HUES48 (cell line): Measurements from ENCODE around the gene COG8.

Experiments
- H3K27ac ChIP-seq: one replicate; pipeline ENCODE4 v1.7.0; 2013; ENCODE audit warnings: low read depth, low read length, inconsistent platforms
- H3K27me3 ChIP-seq: 2 replicates; pipeline ENCODE4 v1.6.1; 2013; ENCODE audit warnings: mild to moderate bottlenecking, low read length; ENCODE audit not compliant: control insufficient read depth, insufficient read depth
- H3K36me3 ChIP-seq: 2 replicates; pipeline ENCODE4 v1.6.1; 2013; ENCODE audit warnings: low read length; ENCODE audit not compliant: control insufficient read depth, insufficient read depth
- H3K4me1 ChIP-seq: 2 replicates; pipeline ENCODE4 v1.6.1; 2013; ENCODE audit warnings: mild to moderate bottlenecking, low read length; ENCODE audit not compliant: control insufficient read depth, insufficient read depth
- H3K4me3 ChIP-seq: 2 replicates; pipeline ENCODE4 v1.5.1; 2013; ENCODE audit warnings: mild to moderate bottlenecking, low read depth, low read length
- H3K9ac ChIP-seq: 2 replicates; pipeline ENCODE4 v1.6.1; 2013; ENCODE audit warnings: mild to moderate bottlenecking, low read depth, low read length, moderate library complexity
- H3K9me3 ChIP-seq: 2 replicates; pipeline ENCODE4 v1.6.1; 2013; ENCODE audit warnings: low read length; ENCODE audit not compliant: control insufficient read depth, insufficient read depth

COG8 gene

GRCh38 chr16:69319381-69319780, 20.0 kb downstream of the COG8 start:
- Histone ChIP-seq H3K36me3 (peaks cover 92% of the 10 kb centered on the region), H3K9ac (no peak overlapping the region), H3K4me1 (no peaks in the 10 kb centered on the region), H3K9me3 (no peaks in the 10 kb centered on the region), H3K27ac (no peak overlapping the region), H3K4me3 (no peak overlapping the region), H3K27me3 (no peaks in the 10 kb centered on the region)

- H3K4me1 ChIP-seq: no peaks in the 10 kb centered on the region
- no peak overlapping the region for H3K4me3 ChIP-seq
- H3K9me3 ChIP-seq: no peaks in the 10 kb centered on the region
- no peaks in the 10 kb centered on the region for H3K27me3 ChIP-seq
- H3K36me3 ChIP-seq: peaks cover 89% of the 10 kb centered on the region
- H3K9ac ChIP-seq: no peak overlapping the region
- no peak overlapping the region for H3K27ac ChIP-seq
These were observed 20.5 kb downstream of the COG8 start for GRCh38 chr16:69318911-69319289.

GRCh38 chr16:69318177-69318910, 21.0 kb downstream of the COG8 start:
- Histone ChIP-seq H3K36me3 (peaks cover 88% of the 10 kb centered on the region), H3K27ac (no peak overlapping the region)

GRCh38 chr16:69316595-69317034, 22.7 kb downstream of the COG8 start:
- 0 out of 2 replicates have a peak, but pooled peaks cover 3% of the 10 kb centered on the region for H3K4me1 ChIP-seq
- no peak overlapping the region for H3K9ac ChIP-seq
- no peaks in the 10 kb centered on the region for H3K27me3 ChIP-seq
- H3K9me3 ChIP-seq: no peaks in the 10 kb centered on the region
- H3K36me3 ChIP-seq: peaks cover 75% of the 10 kb centered on the region
- no peak overlapping the region for H3K4me3 ChIP-seq
- no peak overlapping the region for H3K27ac ChIP-seq

More at GRCh38 chr16:69318177-69318910, 21.0 kb downstream of the COG8 start:
- Histone ChIP-seq H3K27me3 (no peaks in the 10 kb centered on the region), H3K4me1 (no peaks in the 10 kb centered on the region), H3K9me3 (no peaks in the 10 kb centered on the region), H3K4me3 (no peak overlapping the region), H3K9ac (no peak overlapping the region)

GRCh38 chr16:69315486-69316311, 23.7 kb downstream of the COG8 start:
- H3K9me3 ChIP-seq: no peaks in the 10 kb centered on the region
- peaks cover 66% of the 10 kb centered on the region for H3K36me3 ChIP-seq
- H3K27ac ChIP-seq: no peak overlapping the region
- no peaks in the 10 kb centered on the region for H3K27me3 ChIP-seq
- H3K4me3 ChIP-seq: no peak overlapping the region
- H3K9ac ChIP-seq: no peak overlapping the region
- peaks cover 3% of the 10 kb centered on the region; the same call in 1 of the 2 replicates for H3K4me1 ChIP-seq

GRCh38 chr16:69314534-69314933, 24.8 kb downstream of the COG8 start:
- Histone ChIP-seq H3K27me3 (no peaks in the 10 kb centered on the region), H3K9ac (no peak overlapping the region), H3K27ac (no peak overlapping the region), H3K9me3 (no peaks in the 10 kb centered on the region), H3K4me1 (peaks cover 3% of the 10 kb centered on the region; the same call in 1 of the 2 replicates), H3K4me3 (no peak overlapping the region), H3K36me3 (peaks cover 55% of the 10 kb centered on the region)

- Histone ChIP-seq H3K27ac (no peak overlapping the region), H3K4me1 (peaks cover 3% of the 10 kb centered on the region; the same call in 1 of the 2 replicates), H3K4me3 (no peak overlapping the region), H3K36me3 (peaks cover 44% of the 10 kb centered on the region), H3K9me3 (no peaks in the 10 kb centered on the region), H3K9ac (no peak overlapping the region), H3K27me3 (no peaks in the 10 kb centered on the region)
These were observed 25.9 kb downstream of the COG8 start for GRCh38 chr16:69313469-69313868.

GRCh38 chr16:69311533-69312387, 27.6 kb downstream of the COG8 start:
- H3K4me1 ChIP-seq: peaks cover 3% of the 10 kb centered on the region; the same call in 1 of the 2 replicates
- peak overlapping the region; percentile 65 for H3K27ac ChIP-seq
- peaks cover 32% of the 10 kb centered on the region for H3K36me3 ChIP-seq
- H3K9me3 ChIP-seq: no peaks in the 10 kb centered on the region
- no peaks in the 10 kb centered on the region for H3K27me3 ChIP-seq
- peak overlapping the region; percentile 72 for H3K9ac ChIP-seq
- H3K4me3 ChIP-seq: peak overlapping the region; percentile 61

- no peaks in the 10 kb centered on the region for H3K9me3 ChIP-seq
- peak within 1 kb of the TSS; percentile 65 for H3K27ac ChIP-seq
- no peaks in the 10 kb centered on the region for H3K27me3 ChIP-seq
These were observed 28.5 kb downstream of the COG8 start, which contains the start of gene VPS4A for GRCh38 chr16:69310653-69311532. VPS4A (plus strand) TSS chr16:69311350; CDS start chr16:69311512, 162 bp downstream.

GRCh38 chr16:69309316-69309715, 30.0 kb downstream of the COG8 start:
- Histone ChIP-seq H3K9me3 (no peaks in the 10 kb centered on the region), H3K27ac (no peak overlapping the region), H3K9ac (no peak overlapping the region), H3K4me3 (no peak overlapping the region), H3K4me1 (peaks cover 3% of the 10 kb centered on the region; the same call in 1 of the 2 replicates), H3K36me3 (0 out of 2 replicates have a peak, but pooled peaks cover 11% of the 10 kb centered on the region), H3K27me3 (no peaks in the 10 kb centered on the region)

More at GRCh38 chr16:69310653-69311532, 28.5 kb downstream of the COG8 start, which contains the start of gene VPS4A:
- Histone ChIP-seq H3K36me3 (peaks cover 23% of the 10 kb centered on the region; the same call in 1 of the 2 replicates), H3K4me1 (peaks cover 3% of the 10 kb centered on the region; the same call in 1 of the 2 replicates), H3K4me3 (peak within 1 kb of the TSS; percentile 76), H3K9ac (peak within 1 kb of the TSS; percentile 72)
